ENCODE data around the gene PRRT1.

PRRT1 gene

DNA sequence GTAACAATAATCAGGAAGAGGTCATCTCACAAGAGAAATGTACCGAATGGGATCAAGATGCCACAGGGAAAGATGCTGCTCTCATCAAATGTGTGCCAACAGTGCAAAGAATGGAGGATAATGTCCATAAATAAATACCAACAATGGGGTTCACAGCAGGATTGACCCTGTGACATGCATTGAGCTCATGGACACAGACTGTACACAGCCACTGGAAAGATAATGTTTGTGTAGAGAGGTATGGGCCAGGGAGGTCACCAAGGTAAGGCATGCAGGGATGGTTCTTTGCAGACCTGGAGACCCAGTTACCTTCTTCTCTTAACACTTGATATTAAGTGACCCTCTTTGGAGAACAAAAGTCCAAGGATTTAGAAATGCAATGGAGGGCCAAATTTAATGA, 22.7 kb upstream of the PRRT1 start:
- DNase-seq (ENCODE audit: low spot score) = no peak

DNA sequence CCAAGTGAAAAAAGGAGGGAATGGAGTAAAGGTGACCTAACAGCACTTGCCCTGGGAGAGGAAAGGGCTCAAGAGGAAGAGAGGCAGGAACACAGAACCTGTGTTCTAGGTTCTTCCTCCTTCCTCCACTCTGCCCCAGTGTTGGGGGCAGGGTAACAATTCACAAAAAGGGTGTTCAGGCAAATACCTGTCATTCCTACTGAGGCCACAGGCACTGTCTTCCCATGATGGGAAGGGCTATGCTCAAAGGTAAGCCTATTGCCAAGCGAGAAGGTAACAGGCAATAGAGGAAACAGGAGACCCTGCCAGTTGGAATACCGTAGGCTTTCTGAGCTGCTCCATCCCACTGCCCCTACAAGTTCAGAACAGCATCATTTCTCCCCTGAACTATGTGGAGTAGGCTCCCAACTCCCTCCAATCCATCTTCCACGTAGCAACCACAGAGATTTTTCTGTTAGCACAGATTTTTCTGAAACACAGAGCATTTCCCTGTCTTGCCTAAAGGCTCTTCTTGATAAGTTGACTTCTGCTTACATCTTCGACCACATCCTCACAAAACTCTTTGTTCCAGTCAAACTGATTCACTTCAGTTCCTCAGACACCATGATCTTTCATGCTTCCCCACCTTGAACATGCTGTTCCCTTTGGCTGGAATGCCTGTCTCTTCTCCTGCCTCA, 21.4 kb upstream of the PRRT1 start:
- DNase-seq (ENCODE audit: low spot score) = no peak

DNA sequence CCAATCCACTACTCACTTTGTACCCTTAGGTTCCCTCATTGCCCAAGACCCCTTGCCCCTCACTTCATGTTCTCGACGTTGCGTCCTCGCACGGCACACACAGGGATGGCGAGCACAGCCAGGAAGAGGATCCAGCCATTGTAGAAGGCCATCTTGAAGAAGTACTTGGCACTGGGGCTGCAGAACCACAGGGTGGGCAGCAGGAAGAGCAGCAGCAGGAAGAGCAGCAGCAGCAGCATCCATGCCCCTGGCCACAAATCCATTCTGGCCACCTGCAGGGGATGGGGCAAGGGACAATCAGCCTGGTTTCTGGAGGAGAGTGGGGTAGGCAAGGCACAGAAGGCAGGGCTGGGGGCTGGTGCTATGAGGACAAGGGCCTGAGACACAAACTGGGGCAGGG, 19.5 kb upstream of the PRRT1 start:
- DNase-seq (ENCODE audit: low spot score) = no peak

DNA sequence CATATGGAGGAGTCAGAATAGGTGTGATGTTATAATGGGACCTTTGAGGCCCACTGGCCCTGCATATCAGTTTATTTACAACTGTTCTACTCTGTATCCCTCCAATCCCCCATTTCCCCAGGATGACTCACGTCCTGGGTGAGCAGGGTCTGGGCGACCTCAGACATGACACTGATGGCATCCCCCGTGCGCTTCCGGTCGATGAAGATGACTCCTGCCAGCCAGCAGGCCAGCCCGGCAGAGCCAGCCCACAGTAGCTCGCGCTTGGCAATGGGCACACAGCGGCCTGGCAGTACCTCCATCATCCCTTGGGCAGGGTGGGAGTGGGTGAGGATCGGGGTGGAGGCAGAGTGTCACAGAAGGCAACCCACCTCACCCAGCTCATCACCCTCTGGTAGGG, 18.6 kb upstream of the PRRT1 start:
- DNase-seq (ENCODE audit: low spot score) = no peak

DNA sequence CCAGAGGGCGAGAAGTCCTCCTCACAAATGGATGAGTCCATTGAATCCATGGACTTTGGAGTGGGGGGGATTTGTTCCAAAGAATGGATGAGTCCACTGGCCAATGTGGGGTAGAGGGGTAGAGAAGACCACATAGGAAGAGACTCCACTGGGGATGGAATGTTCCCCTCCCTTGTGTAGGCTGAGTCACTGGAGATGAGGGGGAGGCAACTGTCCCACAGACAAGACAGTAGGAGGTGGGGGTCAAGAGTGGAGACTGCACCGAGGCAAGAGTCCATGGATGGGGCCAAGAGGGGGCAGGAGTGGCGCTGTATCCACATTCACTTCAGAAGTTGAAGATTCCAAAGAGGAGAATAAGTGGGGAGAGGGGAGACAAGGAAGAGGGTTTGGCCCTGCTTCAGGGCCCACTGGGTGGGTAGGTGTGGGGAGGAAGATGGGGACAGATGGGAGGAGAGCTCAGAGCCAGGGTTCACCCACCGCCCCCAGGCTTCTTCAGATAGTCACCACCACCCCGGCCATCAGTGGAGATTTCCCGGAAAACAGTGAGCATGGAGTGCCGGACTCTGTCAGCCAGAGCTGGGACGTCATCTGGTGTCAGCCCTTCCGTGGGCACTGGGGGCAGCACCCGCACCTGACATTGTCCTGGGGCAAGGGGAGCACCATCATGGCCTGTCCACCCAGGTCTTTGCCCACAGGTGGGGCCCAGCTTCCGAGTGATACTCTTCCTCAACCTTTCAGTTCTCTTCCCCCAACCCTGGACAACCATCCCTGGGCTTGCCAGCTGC, 17.3 kb upstream of the PRRT1 start:
- DNase-seq (ENCODE audit: low spot score) = no peak

DNA sequence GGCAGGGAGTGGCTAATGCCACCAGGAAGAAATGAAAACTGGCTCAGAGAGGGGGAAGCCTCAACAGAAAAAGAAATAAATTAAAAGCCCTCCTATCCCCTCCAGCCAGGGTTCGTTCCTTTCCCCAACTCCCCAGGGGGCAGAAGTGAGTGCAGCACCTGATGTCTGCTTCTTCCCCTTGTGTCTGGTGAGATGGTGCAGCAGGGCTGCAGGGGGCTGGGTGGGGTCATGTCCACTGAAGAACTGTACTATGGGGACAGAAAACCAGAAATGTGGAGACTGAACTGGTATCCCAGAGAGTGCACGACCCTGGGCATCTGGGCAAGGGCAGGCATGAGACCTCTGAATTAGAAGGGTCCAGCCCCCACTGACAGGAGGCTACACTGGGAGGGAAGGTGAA, 16.6 kb upstream of the PRRT1 start:
- DNase-seq (ENCODE audit: low spot score) = no peak

DNA sequence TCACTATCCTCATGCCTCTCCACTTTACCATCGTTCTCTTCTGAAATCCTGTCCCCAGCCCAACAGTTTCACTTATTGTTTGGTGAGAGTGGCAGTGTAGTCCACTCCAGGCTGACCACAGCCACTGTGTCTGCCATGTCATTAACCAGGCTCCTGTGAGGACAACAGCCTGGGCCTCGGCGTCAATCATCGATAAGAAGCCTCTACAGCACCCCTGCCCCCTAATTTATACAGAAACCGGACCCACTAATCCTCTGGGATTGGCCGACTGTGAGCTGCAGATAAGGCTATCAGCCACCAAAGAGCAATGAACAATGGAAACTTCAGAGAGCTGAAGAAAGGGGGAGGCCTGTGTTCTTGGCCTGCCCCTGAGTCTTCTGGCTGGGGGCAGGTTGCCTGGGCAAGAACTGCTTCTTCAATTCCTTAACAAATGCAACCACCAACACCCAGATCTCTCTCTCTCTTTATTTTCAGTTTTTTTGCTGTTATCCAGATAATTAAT, 16.1 kb upstream of the PRRT1 start:
- DNase-seq (ENCODE audit: low spot score) = no peak

DNA sequence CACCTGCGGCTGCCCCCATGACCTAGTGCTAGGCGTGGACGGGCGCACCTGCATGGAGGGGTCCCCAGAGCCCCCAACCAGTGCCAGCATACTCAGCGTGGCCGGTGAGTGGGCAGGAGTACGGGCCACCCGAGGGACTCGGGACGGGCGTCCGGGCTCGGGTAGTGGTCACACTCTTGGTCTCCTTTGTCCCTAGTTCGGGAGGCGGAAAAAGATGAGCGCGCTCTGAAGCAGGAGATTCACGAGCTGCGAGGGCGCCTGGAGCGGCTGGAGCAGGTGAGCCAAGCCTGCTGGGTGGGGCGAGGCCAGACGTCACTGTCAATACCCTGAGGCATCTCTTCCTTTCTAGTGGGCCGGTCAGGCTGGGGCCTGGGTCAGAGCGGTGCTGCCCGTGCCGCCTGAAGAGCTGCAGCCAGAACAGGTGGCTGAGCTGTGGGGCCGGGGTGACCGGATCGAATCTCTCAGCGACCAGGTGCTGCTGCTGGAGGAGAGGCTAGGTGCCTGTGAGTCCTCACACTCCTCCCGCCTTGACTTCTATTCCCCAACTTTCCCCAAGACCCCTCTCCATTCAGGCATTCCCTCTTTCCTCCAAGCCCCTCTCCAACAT, 15.5 kb upstream of the PRRT1 start:
- no peak for DNase-seq (ENCODE audit: low spot score)

DNA sequence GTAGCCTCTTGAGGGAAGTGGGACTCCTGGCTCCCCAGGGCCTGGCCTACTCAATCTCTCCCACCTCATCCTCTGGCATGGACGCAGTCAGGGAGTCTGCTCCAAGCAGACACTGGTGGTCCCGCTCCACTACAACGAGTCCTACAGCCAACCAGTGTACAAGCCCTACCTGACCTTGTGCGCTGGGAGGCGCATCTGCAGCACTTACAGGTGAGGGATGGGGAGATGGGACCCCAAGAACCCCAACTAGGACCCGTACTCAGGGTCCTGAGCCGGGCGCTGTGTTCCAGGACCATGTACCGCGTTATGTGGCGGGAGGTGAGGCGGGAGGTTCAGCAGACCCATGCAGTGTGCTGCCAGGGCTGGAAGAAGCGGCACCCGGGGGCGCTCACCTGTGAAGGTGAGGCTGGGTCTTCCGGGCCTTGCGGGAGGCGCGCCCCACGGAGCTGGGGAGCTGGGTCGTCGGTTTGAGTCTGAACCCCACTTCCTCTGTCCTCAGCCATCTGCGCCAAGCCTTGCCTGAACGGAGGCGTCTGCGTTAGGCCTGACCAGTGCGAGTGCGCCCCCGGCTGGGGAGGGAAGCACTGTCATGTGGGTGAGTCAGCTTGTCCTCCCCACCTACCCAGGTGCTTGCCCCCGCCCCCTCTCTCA, 14.8 kb upstream of the PRRT1 start:
- DNase-seq (ENCODE audit: low spot score) = no peak

DNA sequence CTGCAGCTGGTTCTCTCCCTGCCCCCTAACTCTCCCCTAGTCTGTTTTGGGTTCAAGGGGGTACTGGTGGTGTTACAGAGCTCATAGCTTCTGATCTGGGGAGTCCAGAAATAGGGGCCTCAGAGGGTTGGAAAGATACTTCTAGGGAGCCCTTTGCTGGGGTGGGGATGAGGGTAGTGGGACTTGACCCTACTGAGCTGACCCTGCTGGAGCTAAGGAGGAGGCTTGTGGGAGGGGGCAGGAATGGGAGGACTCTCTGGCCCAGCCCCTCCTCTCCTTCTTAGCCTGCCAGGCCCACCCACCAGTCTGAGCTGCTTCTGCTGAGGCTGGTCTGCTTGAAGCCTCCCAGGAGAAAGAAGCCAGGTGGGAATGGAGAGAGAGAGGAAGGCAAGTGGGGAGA, 12.6 kb upstream of the PRRT1 start, which contains the start of gene EGFL8:
Gene EGFL8 (plus strand): TSS at position 301 of the 400 bp plus-strand sequence. CDS start 1,571 bp downstream, outside the sequence.
- DNase-seq (ENCODE audit: low spot score) = no peak

DNA sequence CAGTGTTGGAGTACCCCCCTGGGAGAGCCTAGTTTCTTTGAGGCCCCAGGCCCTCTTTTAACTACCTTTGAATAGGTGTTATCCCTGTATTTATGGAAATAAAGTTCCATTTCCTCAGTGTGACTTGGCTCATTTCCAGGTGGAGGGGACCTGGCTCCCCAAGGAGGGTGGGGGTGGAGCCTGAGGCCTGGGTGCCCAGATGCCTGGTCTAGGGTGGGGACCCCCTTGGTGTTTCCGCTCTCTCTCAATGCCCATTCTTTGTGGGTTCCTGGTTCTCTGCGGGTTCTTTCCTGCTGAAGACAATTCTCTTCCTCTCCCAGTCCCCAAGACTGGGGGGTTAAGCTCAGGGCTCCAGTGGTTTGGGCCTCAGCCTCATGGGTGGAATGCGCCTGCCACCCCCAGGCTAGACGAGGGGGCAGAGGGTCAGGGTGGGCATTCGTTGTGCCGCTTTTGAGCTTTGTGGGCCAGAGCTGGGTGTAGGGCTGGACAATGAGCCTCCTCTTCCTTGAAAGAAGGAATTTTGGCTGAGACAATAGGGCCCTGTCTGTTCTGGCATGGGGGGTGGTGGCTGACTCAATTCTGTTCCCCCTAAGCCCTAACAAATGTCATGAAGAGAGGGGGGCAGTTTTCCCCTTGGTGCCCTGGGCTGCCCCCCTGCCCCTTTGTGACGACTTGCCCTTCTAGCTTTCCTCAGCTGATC, 12.0 kb upstream of the PRRT1 start:
- DNase-seq (ENCODE audit: low spot score) = no peak

DNA sequence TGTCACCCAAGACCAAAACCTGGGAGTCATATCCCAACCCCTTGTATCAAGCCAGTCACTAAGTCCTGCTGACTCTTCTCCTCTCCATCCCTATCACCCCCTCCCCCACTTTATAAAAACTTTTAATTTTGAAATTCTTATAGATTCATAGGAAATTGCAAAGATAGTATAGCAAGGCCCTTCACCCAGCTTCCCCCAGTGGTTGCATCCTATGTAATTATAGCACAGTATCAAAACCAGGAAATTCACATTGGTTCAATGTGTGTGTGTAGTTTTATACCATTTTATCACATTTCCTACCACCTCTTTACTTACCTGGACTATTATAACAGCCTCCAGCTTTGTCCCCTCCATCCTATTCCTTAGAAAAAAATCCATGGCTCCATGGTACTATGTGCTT, 6.3 kb upstream of the PRRT1 start:
- DNase-seq (ENCODE audit: low spot score) = no peak

DNA sequence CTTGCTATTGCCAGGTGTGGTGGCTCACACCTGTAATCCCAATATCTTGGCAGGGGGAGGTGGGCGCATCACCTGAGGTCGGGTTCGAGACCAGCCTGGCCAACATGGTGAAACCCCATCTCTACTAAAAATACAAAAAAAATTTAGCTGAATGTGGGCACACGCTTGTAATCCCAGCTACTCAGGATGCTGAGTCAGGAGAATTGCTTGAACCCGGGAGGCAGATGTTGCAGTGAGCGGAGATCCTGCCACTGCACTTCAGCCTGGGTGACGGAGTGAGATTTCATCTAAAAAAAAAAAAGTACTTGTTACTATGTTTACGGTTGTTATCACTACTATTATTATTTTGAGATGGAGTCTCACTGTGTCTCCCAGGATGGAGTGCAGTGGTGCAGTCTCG, 5.2 kb upstream of the PRRT1 start:
- DNase-seq (ENCODE audit: low spot score) = no peak

DNA sequence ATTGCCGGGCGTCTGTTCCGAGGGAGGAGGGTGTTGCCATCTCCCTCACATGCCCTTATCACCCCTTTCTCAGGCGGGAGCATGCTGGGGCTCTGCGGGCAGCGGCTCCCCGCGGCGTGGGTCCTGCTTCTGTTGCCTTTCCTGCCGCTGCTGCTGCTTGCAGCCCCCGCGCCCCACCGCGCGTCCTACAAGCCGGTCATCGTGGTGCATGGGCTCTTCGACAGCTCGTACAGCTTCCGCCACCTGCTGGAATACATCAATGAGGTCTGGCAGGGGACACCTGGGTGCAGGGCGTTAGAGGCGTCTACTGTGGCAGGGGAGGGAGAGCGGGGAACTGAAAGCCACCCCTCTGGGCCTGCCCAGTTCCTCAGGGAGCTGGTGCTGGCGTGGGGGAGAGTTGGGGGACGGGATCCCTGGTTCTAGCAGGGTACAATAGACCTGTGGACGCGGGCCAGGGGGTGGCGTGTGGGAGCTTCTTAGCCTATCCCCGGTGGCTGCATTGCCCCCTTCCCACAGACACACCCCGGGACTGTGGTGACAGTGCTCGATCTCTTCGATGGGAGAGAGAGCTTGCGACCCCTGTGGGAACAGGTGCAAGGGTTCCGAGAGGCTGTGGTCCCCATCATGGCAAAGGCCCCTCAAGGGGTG, 2.9 kb upstream of the PRRT1 start:
- peak; percentile 75 for DNase-seq (ENCODE audit: low spot score)

DNA sequence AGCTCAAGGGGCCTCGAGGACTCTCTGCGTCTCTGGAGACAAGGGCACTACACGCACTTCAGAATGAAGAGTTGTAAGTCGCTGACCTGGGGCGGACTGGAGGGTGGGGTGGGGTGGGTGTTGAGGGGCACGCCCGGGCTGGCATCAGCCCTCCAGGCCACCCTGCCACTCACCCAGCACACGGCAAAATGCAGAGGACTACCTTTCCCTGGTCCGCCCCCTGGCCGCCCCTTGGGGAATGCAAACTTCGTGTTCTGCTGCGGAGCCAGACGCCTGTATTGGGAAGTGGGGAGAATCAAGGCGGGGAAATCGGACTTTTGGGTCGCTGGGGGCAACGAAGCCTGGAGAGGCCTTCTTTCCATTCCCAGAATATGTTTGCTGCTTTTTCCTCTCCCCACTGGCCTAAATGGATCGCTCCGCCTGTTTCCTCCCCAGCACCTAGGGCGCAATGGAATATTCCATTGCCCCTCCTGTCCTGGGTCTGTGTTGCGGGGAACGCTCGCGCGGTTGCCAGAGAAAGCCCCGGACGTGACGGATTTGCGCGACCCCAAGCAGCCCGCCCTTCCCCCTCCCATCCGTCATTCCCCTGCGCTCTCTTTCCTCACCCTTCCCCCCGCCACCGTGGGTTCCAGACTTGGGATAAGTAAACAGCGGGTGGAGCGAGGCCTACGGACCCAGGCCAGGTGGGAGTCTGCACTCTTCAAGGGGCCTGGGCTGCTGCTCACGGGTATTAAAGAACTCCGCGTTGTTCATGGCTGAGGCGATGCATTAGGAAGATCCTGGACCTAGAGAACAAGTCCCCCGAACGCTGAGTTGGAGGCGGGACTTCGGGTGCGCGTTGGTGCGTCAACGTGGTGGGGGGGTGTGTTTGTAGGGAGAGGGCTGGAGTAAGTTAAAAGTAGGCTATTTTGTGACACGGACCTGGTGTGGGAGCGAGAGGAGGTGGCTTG, 2.1 kb upstream of the PRRT1 start, which contains the start of gene PPT2:
Gene PPT2 (plus strand): TSS at position 578 of the 950 bp plus-strand sequence. CDS start 454 bp downstream, outside the sequence.
- DNase-seq (ENCODE audit: low spot score) = peak; percentile 89

DNA sequence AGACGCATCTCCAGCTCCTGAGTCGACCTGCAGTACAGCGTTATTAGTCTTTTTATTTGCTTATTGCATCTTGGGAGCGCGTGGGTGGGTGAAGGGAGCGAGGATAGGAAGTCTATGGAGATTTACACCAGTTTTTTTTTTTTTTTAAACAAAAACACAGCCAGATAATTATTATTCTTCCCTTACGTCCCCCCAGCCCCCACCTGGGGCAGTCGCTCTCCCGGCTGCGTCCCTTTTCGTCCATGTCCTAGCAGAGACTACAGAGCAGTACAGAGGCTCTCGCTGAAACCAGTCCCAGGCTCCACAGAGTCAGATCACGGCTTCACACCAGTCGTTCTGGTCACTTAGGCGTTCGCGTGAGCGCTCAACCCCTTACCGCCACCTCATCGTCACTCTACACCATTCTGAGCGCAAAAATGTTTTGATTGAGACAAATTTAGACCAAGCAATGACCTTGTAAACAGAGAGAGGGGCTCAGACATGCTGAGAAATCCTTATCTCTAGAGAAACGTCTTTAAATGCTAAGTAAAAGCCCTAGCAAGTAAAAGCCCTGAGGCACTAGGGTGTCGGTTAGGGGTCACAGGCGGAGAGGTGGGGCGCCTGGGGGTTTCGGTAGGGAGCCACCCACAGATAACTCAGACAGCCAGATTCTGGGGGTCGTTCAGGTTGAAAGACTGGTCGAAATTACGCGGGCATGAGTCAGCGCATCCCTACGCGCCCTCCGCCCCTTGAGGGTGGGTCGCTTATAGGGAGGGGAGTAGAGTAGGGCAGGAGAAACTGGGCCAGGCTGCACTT, 1.2 kb upstream of the PRRT1 start:
- no peak for DNase-seq (ENCODE audit: low spot score)

DNA sequence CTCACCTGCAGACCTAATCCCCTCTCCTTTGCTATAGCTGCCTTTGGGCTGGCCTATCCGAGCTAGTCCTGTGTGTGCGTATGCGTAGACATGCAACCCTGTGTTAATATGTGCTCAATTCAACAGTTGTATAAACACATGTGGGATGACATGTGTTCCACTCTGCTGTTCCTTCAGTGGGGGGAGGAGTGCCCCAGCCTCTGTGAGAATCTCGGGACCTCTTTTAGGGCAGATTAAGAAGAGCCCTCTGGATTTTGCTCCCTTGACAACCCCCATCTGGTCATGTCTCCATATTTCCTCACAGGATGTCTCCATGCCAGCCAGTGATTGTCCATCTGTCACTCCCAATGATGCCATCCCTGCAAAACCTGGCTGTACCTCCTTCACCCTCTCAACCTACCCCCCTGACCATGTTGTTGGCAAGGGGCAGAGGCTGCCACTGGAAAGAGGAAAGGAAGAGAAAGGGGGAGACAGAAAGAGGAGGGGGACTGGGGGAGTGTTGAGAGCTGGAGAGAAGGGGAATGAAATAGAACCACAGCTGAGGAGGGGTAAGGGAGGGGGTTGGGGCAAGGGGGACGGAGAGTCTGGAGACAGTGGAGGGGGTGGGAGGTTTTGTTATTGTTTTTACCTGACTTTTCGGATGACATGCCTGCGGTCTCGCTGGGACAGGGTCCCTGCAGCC, 417 bp downstream of the PRRT1 start:
- DNase-seq (ENCODE audit: low spot score) = no peak

Data from AG08395 (cell line).